ENCODE measurements around the gene CCL11. TPM values are rescaled to one million over a fixed set of nuclear protein-coding genes. Genes with fewer than 3 reads are reported as not detected.

CCL11 gene
- total RNA-seq (2014; rRNA removed; shearing (Covaris generic)) = not detected in 2 replicates

- DNase-seq (ENCODE audit: low spot score) = no peak
Observed at GRCh38 chr17:34285286-34285792, at the start of gene CCL11. TSS of gene CCL11 (plus strand) at chr17:34285742. CDS start at chr17:34285809, 67 bp downstream.

DNA sequence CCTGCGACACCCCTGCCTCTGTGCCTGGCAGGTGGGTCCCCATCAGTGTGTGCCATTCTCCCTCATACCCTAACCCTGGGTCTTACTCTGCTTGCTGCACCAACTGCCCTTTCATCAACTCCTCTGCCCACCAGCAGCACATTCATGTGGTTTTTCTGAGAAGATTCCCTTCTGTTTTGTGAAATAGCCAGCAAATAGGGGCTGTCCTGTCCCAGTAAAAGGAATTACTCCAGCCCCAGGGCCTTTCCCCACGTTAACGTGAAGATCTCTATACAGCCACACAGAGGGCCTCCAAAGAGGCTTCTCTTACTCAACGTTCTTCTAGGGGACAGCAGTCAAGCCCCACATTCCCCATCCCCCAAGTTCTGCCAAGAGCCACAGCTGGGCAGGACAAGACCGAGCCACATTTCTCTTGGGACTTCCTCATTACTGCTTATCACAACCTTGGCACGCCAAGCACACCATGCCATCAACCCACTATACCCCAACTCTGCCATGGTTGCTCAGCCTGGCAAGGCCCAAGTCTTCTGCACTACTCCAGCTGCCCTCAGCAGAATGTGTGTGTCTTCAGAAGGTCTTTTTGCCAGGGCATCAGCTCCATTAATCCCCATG, 49.2 kb upstream of the CCL11 start:
- no peak for DNase-seq (ENCODE audit: low spot score)

- no peak for DNase-seq (ENCODE audit: low spot score)
Observed at GRCh38 chr17:34237458-34237857, 48.1 kb upstream of the CCL11 start.

GRCh38 chr17:34241062-34241461, 44.5 kb upstream of the CCL11 start:
- no peak for DNase-seq (ENCODE audit: low spot score)

- no peak for DNase-seq (ENCODE audit: low spot score)
Observed at GRCh38 chr17:34242587-34243363, 42.8 kb upstream of the CCL11 start.

DNA sequence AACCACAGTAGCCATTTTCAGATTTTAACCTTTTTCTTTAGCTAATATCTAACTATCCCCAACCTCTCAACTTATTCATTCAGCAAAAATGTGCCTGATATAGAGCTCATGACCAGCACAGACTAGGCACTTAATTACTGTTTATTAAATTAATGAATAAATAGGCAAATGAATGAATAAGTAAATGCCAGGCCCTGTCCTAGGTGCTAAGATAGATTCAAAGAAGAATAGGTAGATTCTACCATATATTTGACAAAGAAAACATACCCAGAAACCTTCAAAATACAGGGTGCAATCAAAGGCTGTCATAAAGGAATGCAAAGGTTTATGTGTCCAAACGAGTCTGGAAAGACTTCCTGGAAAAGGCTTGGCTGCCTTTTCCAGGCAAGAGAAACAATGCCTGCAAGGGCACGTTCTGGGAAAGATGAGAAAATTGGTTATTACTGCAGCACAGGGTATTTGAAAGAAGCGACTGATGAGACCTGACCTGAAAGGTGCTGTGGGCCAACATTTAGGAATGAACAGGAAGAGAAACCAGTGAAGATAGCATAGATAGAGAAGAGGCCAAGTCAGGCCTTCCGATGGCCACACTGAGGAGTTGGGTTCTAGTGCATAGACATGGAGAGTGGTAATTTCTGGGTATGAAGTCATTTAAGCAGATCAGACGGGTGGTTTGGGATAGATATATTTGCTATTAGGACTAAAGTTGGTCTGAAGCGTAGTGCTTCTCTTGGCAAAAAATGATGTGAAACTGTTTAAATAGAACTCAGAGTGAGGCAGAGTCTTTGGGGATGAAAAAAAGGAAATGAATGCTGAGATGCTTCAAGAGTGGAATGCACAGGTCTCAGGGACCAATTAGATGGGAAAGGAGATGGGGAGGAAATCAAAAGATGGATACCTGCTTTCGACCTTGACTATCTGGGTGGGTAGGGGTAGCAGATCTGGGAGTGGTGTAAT, 41.9 kb upstream of the CCL11 start:
- DNase-seq (ENCODE audit: low spot score) = no peak

- no peak for DNase-seq (ENCODE audit: low spot score)
Observed at GRCh38 chr17:34245351-34245905, 40.1 kb upstream of the CCL11 start.

- DNase-seq (ENCODE audit: low spot score) = no peak
Observed at GRCh38 chr17:34246446-34246845, 39.1 kb upstream of the CCL11 start.

DNA sequence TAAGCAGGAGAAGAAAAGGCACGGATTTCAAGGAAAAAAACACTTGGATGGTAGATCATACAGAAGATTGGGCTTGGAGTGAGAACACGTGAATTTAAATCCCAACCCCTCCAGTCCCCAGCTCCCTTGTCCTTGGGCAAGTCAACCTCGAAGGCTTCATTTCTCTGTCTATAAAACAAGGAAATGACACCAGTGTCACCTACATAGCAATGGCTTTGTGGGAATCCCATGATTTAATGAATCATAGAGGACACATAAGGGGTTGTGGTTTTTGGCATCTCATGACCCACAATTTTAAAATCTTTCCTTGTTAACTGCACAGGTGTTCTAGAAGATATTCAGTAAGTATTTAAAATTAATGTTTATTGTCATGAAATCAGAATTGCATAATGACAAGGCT, 38.7 kb upstream of the CCL11 start:
- DNase-seq (ENCODE audit: low spot score) = no peak

GRCh38 chr17:34248511-34249024, 37.0 kb upstream of the CCL11 start:
- DNase-seq (ENCODE audit: low spot score) = no peak

DNA sequence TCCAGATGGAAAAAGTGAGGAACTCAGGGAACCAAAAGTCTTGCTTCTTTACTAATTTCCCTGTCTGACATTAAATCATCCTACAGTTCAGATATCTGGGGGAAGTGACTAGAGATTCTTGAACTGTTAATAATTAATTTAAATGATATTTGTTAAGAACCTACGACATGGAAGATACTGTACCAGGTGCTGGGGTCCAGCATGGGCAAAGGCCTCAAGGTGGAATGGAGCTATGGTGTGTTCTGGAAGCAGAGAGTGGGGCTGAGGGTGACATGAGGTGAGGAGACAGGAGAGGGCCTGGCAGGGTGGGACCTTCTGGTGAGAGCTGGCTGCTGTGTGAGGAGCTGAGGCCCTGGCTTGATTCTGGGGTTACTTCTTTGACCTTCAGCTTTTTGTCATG, 36.5 kb upstream of the CCL11 start:
- no peak for DNase-seq (ENCODE audit: low spot score)

DNA sequence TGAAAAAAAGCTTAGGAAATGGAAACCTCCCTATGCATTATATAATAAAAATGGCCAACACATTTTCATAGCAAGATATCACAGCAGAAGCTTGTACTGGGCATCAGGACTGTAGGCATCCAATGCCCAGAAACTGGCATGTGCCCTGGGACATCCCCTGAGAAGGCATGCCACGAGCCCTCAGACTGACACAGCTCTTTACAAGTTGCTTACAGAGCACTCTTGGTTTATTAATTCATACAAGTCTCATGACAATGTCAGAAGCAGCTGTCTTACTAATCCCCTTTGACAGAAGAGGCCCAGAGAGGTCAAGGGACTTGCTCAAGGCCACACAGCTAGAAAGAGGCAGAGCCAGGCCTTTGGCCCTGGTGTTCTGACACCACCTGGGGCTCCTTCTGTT, 36.1 kb upstream of the CCL11 start:
- no peak for DNase-seq (ENCODE audit: low spot score)

DNA sequence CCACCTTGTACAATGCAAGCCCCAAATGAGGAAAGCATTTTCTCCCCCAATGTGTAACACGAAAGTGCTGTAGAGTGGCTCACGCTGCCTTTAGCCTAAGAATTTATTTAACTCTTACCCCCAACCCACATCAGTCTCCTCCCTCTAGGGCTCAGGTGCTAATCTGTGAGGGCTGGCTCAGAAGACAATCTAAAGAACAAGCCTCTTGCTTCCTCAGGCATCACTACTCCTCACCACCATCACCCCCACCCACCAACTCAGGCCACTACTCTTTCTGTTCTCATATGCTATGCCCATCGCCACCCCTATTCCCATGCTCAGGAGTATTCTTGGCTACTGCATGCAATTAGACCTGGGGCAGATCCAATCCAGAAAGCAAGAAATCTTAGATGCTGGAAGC, 34.4 kb upstream of the CCL11 start:
- no peak for DNase-seq (ENCODE audit: low spot score)

DNA sequence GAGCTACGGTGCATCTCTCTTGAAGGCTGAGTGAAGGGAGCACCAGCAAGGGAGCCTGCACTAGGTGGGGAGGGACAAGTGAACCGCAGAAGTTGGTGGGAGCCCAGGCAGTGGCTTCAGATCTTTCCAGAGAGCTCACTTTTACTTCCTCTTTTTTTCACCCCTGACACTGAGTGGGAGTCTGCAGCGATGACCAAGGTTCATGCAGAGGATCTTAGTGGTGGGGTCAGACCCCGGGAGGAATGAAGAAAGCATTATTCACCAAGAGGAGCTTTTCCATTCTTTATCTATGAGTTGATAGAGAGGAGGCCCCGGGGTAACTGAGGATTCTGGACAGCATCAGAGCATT, 33.5 kb upstream of the CCL11 start:
- no peak for DNase-seq (ENCODE audit: low spot score)

GRCh38 chr17:34252444-34253138, 33.0 kb upstream of the CCL11 start:
- no peak for DNase-seq (ENCODE audit: low spot score)

DNA sequence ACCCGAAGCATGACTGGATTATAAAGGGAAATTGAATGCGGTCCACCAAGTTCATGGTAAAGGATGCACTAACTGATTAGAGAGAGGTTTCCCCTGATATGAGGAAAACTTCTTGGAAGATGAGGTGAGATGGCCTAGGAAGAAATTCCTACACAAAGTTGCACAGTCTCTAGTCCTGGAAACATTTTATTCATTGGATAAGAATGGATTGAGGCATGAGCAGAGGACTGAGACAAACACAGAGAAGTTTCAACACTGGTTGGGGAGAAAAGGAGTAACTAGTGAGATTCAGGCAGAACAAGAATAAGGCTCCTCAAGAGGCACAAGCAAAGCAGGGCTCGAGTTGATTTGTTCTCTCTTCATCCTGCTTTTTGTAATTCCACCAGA, 32.4 kb upstream of the CCL11 start:
- no peak for DNase-seq (ENCODE audit: low spot score)

DNA sequence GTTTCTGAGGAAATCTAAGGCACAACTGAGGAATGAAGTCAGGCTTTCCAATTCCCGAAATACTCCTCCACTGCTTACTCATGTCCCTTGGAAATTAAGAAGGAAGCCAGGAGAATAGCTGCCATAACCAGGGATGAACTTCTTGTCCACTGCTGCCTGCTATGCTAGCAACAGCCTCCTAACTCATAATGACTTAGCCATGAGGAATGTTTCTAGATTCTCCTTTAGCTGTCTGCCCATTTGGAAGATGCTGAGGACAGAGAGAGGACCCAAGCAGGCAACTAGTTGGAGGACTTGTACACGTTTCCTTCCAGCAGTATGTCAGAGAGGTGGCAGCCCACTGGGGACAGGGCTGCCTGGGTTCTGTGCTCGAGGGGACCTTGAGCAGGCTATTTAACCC, 31.4 kb upstream of the CCL11 start:
- DNase-seq (ENCODE audit: low spot score) = no peak

DNA sequence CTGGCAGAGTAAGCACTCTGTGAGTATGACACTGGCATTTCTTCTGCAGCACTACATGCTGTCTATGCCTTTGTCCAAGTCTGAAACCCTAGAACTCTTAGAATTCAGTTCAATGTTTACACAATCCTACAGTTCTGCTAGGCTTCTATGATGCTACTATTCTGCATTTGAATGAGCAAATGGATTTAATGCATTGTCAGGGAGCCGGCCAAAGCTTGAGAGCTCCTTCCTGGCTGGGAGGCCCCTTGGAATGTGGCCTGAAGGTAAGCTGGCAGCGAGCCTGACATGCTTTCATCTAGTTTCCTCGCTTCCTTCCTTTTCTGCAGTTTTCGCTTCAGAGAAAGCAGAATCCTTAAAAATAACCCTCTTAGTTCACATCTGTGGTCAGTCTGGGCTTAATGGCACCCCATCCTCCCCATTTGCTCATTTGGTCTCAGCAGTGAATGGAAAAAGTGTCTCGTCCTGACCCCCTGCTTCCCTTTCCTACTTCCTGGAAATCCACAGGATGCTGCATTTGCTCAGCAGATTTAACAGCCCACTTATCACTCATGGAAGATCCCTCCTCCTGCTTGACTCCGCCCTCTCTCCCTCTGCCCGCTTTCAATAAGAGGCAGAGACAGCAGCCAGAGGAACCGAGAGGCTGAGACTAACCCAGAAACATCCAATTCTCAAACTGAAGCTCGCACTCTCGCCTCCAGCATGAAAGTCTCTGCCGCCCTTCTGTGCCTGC, 30.7 kb upstream of the CCL11 start, which contains the start of gene CCL2:
Gene CCL2, plus strand, starts transcription at position 635 of the 730 bp plus-strand sequence. Its CDS starts 65 bp downstream, at position 700.
- DNase-seq (ENCODE audit: low spot score) = no peak

GRCh38 chr17:34255381-34255732, 30.2 kb upstream of the CCL11 start:
- no peak for DNase-seq (ENCODE audit: low spot score)

GRCh38 chr17:34255841-34256240, 29.7 kb upstream of the CCL11 start:
- DNase-seq (ENCODE audit: low spot score) = no peak
